Lower leg skin (tissue), 4 donors: Measurements from ENCODE around the gene ITGA7. TPM values are rescaled to one million over a fixed set of nuclear protein-coding genes. Genes with fewer than 3 reads are reported as not detected.
A peak's percentile ranks its signal among the peaks of the same experiment; 100 is the strongest.

Experiments
- DNase-seq, 2 donors: peaks; one replicate each; pipeline ENCODE4 v3.0.0-alpha.2; 2019; ENCODE audit warnings: low spot score in 2 of 2
- H3K4me3 ChIP-seq: fragments of 200-600 bp; sonication (generic); 2 replicates; pipeline ENCODE4 v1.5.1; 2017; ENCODE audit warnings: mild to moderate bottlenecking, low read depth; ENCODE audit not compliant: poor library complexity, severe bottlenecking
- POLR2A ChIP-seq, 2 donors: fragments of 450-650 bp; IDR thresholded peaks; one replicate each; pipeline ENCODE4 v1.6.1; 2016 to 2017; ENCODE audit warnings: antibody characterized with exemption in 2 of 2, mild to moderate bottlenecking in 1 of 2, moderate library complexity in 1 of 2
- WGBS, 2 donors: methylation state at CpG; one replicate each; pipeline ENCODE4 v1.1.5; 2018; 5-methylcytosine and 5-hydroxymethylcytosine counted together
- intact Hi-C: fragments of 100-400 bp; cut with DNase I; formaldehyde crosslinking; loops from one replicate; pipeline ENCODE4 v1.15.0; 2023; ENCODE audit warnings: low total_unique reads
- total RNA-seq, 4 donors: library from RNA; depleted of rRNA; stranded (reverse); fragments of >200 nt; gene quantifications; one replicate each; pipeline ENCODE4 v1.1.0, GENCODE V29; 2016
- TF ChIP-seq, protein P1 (sequence below), 3 donors: fragments of 450-650 bp; IDR thresholded peaks; one replicate each; pipeline ENCODE4 v1.5.1; 2016; ENCODE audit warnings: antibody characterized with exemption in 3 of 3, mild to moderate bottlenecking in 3 of 3, moderate library complexity in 2 of 3

The ITGA7 gene
- total RNA-seq, 4 donors from 2014 or later: 11.0 to 20.9 (median 12.8) TPM

DNA sequence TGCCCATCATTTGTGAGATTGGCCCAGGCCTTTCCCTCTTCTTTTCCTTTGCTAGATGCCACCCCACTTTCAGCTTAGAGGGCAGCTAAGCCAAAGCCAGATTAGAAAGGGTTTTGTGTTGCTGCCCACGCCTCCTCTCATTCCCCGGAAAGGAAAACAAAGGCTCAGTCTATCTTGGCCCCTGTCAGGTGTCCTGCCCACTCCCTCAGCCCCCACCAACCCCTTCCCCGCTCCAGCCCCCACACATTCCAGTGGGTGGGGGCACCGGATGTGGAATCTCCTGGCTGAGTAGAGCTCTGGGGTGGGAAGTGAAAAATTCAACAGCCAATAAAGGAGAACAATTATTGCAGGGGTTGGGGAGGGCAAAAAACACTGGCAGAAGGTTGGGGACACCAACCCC lies 10.3 kb upstream of the ITGA7 start:
- TF ChIP-seq POLR2A (IDR thresholded peaks at IDR 0.05): no peak
- TF ChIP-seq, protein P1, sequence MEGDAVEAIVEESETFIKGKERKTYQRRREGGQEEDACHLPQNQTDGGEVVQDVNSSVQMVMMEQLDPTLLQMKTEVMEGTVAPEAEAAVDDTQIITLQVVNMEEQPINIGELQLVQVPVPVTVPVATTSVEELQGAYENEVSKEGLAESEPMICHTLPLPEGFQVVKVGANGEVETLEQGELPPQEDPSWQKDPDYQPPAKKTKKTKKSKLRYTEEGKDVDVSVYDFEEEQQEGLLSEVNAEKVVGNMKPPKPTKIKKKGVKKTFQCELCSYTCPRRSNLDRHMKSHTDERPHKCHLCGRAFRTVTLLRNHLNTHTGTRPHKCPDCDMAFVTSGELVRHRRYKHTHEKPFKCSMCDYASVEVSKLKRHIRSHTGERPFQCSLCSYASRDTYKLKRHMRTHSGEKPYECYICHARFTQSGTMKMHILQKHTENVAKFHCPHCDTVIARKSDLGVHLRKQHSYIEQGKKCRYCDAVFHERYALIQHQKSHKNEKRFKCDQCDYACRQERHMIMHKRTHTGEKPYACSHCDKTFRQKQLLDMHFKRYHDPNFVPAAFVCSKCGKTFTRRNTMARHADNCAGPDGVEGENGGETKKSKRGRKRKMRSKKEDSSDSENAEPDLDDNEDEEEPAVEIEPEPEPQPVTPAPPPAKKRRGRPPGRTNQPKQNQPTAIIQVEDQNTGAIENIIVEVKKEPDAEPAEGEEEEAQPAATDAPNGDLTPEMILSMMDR (IDR thresholded peaks at IDR 0.05): no peak
- no peak for DNase-seq
- 30 to 43% methylated on average over 4 of the region's 4 CpGs for WGBS, 2 donors
- H3K4me3 ChIP-seq: no peak overlapping the region
- intact Hi-C loops: no loop called here

DNA sequence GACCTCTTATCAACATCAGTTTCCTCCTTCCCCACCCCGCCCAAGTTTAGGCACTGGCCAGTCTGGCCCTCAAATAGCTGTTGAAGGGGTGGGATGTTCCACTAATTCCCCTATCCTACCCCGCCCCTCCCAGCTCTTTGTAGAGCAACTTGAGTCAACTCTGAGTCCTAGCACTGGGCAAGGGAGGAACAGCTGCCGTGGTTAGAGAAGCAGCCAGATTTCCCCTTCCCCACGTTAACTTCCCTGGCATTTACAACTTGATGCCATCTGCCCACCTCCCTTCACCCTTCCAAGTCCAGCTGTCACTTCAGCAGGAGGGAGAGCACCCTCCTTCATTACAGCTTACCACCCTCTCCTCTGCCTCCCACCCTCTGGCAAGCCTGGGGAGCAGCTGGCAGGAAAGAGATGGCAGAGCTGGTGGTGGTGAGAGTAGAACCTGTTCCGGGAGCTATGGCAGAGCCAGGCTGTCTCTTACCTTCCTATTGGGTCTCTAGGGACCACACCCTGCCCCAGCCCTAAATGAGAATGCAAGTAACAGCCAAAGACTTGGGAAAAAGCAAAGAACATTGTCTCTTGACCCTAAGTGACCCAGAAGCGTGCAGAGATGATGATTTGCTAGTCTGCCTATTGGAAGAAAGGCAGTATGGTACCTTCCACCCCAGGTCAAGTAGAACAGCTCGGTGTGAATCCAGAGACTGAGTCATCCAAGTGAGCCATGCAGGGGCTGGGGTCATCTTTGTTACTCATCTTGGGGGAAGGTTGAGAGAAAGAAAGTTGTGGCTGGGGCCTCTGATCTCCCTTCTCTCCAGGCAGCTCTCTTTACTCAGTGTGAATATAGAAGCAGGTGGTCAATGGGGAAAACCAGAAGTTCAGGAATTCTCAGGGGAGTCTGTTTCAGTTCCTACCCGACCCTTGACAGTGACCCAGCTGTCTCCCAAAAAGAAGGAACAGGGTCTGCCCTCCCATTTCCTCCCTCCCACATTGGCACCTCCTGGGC lies 9.6 kb upstream of the ITGA7 start:
- WGBS, 2 donors: 21 to 27% methylated on average over 8 of the region's 8 CpGs
- no peak overlapping the region for H3K4me3 ChIP-seq
- intact Hi-C loops: no loop called here
- DNase-seq: no peak
- TF ChIP-seq POLR2A (IDR thresholded peaks at IDR 0.05): no peak
- TF ChIP-seq, protein P1 (IDR thresholded peaks at IDR 0.05): no peak

DNA sequence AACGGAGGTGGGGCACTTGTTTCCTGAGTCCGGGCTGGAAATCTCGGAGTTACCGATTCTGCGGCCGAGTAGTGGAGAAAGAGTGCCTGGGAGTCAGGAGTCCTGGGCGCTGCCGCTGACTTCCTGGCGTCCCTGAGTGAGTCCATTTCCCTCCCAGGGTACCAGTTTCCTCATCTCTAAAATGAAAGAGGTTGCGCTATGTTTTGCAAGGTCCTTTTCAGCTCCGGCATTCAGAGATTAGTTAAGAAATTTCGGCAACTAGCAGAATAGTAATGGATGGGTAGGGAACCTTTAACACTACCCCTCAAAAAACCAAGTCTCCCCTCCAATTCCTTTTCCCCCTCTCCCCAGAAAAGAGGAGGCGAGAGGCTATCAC lies 8.9 kb upstream of the ITGA7 start:
- 3 to 5% methylated on average over 13 of the region's 13 CpGs for WGBS, 2 donors
- no peak for TF ChIP-seq POLR2A (IDR thresholded peaks at IDR 0.05)
- TF ChIP-seq, protein P1 (IDR thresholded peaks at IDR 0.05): no peak
- no peak for DNase-seq
- intact Hi-C loops: no loop called here
- H3K4me3 ChIP-seq: peak overlapping the region; percentile 54

DNA sequence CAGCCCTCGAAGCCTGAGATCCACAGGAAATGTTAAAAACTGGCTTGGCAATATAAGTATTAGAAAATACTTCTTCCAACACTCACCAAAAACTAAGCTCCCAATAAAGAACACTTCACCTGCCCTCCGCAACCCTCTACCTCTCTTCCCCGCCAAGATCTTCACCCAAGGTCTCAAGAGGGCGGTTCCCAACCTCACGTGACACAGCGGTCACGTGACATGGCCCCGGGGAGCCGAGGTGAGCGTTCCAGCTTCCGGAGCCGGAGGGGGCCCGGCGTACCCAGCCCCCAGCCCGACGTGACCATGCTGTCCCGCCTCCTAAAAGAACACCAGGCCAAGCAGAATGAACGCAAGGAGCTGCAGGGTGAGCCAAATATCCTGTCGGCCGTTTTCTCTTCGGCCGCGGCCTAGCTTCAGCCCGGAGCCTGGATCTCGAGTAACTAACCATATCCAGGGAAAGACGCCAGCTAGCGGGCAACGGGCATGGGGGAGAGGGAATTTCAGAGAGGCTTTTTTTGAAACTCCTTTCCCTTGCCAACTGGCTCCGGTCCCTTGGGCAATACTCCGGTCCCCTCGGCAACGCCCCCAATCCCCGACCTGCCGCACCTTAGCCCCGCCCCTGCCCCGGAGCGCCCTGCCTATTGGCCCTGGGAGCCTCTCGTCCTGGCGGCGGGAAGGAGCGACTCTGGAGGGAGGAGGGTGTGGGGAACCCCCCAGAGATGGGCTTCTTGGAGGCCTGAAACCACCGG lies 8.3 kb upstream of the ITGA7 start, which contains the start of gene BLOC1S1:
TSS of gene BLOC1S1 (plus strand) at position 214 of the 749 bp plus-strand sequence. CDS start at position 220, 6 bp downstream.
- intact Hi-C loops: no loop called here
- peak within 1 kb of the TSS; percentile 54 for H3K4me3 ChIP-seq
- no peak for TF ChIP-seq POLR2A (IDR thresholded peaks at IDR 0.05)
- TF ChIP-seq, protein P1 (IDR thresholded peaks at IDR 0.05): no peak
- DNase-seq: peak; percentile 90 to 99
- 1 to 2% methylated on average over 42 of the region's 42 CpGs for WGBS, 2 donors

DNA sequence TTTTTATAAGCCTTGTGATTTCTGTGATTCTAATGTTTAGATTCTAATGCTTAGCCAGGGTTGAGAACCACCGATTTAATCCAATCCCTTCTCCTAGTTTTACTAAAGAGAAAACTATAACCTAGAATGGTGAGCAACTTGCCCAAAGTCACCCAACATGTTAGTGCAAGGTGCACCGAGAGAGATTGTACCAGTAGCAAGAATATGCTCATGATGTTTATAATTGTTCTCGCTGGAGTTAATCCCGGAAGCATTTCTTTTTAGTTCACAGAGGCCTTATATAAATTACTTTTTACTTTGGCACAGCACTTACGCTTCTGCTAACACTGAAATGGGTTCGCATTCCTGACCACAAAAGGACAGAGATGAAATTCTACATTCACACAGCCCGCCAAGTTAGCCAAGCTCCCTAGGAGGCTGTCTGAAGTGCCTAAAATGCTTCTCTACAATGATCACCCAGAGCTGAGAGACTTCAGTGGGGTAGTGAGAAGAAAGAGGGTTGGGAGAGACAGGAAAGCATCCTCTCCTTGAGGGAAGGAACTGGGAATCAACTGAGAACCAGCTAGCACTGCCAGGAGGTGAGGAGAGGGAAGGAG lies 7.6 kb upstream of the ITGA7 start:
- H3K4me3 ChIP-seq: no peak overlapping the region
- WGBS, 2 donors: 50 to 56% methylated on average over 7 of the region's 7 CpGs
- DNase-seq: no peak
- intact Hi-C loops: no loop called here
- no peak for TF ChIP-seq POLR2A (IDR thresholded peaks at IDR 0.05)
- TF ChIP-seq, protein P1 (IDR thresholded peaks at IDR 0.05): no peak
